Stimulated activated CD4-positive, alpha-beta T cell treated with anti-CD3 and anti-CD28 coated beads, Interleukin-4, amount 100 ng/mL, for 48 hours (primary cell): Measurements from ENCODE around the gene ADAMTS15.
A peak's percentile ranks its signal among the peaks of the same experiment; 100 is the strongest.

ENCODE experiments used
- DNase-seq, 2 donors: peaks; one replicate each; pipeline ENCODE4 v3.0.0-alpha.2; 2020; ENCODE audit warnings: low read depth in 2 of 2

ADAMTS15 gene

GRCh38 chr11:130416906-130417305, 31.5 kb upstream of the ADAMTS15 start:
- DNase-seq, result no peak

DNA sequence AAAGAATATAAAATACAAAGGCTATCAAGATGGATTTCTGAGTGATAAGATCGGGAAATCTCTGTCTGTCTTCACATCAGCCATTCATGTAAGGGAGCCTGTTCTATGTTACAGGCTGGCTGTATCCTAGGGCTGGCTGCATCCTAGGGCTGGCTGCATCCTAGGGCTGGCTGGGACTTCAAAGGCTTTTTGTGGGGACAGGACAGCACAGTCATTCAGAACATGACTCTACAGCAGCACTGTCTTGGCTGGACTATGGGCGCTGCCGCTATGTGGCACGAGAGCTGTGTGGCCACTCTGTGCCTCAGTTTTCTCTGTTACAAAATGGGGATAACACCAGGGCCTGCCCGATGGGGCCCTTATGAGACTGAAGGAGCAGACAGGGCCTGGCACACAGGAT, 30.2 kb upstream of the ADAMTS15 start:
- DNase-seq, result no peak

DNA sequence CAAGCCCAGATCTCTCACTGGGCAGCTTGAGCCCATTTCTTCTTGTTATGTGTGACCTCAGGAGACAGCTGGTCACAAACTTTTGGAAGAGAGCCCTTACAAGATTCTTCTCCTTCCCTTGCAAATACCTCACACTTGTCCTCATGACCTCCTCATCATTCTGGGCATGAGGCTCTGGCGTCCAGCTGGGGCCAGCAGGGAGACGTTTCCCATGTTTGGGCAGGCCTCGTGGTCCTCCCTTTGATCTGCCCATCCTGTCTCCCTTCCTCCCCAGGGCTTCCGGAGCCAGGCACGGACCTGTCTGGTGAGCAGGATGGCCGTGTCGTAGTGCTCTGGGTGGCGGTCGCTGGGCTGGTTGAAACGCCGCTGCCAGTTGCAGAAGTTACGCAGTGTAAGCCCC, 29.7 kb upstream of the ADAMTS15 start:
- DNase-seq, result no peak

GRCh38 chr11:130420478-130421198, 27.8 kb upstream of the ADAMTS15 start:
- no peak for DNase-seq

DNA sequence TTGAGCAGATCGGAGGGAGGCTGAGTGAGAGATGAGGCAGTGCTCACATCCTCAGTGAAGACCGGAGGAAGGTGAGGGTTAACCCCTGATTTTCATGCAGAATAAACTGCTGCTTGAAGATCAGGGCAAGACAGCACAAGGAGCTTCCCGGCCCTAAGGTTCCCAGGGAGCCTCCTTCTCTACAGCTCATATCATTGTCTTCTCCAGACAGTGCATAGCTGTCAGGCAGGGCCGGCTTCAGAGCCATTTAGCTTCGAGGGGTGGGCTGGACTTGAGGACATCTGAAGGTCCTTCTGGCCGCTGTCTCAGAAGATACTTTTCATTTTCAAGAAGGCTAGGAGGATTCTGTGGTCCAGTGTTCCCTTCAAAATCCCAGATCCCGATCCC, 27.3 kb upstream of the ADAMTS15 start:
- no peak for DNase-seq

- DNase-seq, result no peak
Measured at GRCh38 chr11:130421697-130422096, 26.7 kb upstream of the ADAMTS15 start.

GRCh38 chr11:130422251-130422995, 26.0 kb upstream of the ADAMTS15 start:
- DNase-seq, result no peak

DNA sequence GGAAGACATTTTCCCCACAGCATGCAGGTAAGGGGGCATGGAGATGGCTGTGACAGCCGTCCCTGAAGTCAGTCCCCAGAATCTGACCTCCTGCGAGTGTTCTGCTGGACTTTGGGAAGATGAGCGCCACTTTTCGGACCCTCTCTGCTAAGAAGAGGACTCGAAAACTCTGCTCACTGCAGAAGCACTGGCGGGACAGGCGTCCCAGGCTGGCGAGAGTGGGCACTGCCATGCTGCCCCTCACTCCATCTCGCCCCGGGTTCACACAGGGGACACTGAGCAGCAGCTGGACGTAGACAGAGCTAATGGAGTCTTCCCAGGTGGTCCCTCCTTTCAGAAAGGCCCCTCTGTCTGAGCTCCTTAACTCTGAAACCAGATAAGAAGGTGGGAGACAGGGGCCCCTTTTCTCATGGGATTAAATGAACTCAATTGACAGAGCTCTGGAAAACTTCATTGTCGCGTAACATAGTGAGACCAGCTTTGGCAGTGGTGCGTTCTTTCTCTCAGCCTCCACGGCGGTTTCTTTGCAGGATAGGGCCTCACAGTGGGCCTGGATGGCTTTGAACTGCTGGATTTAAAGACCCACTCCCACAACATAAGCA, 24.8 kb upstream of the ADAMTS15 start:
- no peak for DNase-seq

DNA sequence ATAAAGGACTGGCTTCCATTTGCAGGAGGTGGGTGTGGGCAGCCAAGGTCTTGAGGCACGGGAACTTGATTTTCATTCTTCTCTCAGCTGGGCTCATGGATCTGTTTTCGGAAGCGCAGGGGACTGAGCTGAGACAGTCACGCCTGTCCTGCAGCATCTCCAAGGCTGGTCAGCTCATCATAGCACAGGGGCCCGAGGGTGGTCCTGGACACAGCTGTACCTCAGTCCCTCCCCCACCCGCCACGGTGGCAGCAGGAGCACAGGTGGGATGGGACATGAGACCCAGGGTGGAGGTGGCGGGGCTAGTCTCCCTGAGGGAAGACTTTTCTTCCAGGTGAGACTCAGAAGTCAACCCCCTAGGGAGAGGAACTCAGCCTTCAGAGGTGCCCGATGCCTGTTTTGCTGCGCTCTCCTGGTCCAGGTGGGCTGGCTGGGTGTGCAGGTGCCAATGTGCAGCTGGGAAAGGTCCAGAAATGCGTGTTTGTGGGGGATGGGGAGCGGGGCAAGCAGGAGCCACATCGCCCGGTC, 23.8 kb upstream of the ADAMTS15 start:
- no peak for DNase-seq

- DNase-seq, result no peak
Measured at GRCh38 chr11:130425156-130425555, 23.3 kb upstream of the ADAMTS15 start.

GRCh38 chr11:130426223-130426836, 22.1 kb upstream of the ADAMTS15 start:
- DNase-seq, result no peak

DNA sequence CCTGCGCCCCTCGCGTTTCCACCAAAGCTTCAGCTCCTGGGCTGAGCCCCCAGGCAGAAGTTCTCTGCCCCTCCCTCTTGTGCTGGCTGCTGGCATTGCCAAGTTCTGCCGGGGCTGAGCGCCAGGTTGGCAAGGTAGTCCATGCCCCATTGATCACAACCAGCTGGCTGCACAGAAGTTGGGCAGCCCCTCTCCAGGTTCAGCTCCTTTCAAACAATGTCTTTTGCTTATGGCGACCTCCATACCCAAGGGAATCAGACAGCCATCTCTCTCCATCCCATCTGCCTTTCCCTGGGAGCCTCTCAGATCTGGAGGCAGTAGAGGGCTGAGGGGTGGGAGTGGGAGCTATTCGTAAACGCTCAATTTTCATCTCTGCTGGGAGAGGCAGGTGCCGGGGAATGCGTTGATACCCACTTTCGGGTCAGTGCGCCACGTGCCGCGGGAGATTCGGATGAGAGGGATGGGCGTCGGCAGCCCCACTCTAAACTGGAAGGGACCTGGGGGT, 21.6 kb upstream of the ADAMTS15 start:
- no peak for DNase-seq

DNA sequence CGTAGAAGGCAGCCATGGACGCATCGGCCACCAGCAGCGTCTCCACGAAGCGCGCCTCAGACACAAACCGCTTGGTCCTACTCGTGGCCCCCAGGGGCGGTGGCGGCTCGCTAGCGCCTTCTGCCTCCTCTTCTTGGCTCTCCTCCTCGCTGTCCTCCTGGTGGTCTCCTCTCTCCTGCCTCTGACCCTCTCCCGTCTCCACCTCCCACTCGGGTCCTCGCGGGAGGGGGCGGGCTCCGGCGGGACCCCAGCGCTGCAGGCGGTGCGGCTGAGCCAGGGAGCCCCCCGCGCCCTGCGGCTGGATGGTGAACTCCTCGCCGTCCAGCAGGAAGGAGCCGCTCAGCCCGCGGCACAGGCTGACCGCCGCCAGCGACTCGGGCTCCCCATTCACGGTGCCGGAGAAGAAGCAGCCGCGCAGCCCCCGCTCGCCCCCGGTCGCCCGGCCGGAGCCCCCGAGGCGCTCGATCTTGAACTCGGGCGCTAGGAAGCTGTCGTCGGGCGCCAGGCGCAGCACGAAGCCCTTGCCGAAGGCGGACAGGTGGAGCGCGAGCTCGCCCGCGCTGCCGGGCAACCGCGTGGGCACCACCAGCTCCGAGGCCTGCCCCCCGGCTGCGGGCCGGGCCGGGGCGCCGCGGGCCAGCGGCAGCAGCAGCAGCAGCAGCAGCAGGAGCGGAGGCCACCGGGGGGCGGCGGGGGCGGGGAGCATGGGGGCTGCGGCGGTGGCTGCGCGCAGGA, 20.7 kb upstream of the ADAMTS15 start:
- DNase-seq, result no peak

DNA sequence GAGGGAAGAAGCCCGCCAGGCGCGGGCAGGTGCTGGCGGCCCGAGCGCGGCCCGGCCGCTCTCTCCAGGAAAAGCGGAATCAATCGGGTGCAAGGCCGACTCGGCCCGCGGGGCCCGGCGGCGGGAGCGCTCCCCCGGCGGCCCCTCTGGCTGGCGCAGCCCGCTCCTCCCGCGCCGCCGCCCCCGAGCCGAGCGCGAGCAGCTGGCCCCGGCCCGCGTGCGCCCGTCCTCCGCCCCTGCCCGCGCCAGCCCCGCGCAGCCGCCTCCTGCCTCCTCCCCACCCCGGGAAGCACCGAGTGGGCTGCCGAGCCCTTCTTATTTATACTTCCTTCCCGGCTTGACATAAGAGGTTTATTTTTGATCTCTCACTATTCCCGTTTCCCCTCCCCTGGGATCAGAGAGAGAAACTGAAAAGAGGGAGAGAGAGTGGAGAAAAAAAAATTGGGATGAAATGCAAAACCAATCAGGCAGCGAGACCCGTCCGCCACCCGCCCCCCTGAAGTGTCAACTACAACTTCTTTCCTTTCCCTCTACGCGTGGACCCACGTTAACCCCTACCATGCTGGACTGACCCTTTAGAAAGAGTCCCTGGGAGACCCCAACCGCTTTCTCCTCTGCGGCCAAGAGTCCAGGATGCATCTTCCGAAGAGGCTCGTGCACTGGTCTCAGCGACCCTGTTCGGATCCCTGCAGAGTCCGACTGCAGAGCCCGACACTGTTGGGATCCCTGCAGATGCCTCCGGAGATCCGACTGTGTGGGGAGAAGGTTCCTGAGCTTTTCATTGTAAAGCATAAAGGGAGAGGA, 19.9 kb upstream of the ADAMTS15 start, which contains the start of gene ADAMTS8:
Gene ADAMTS8 (minus strand): TSS at position 294 of the 804 bp plus-strand sequence. CDS start 323 bp downstream, outside the sequence.
- no peak for DNase-seq

DNA sequence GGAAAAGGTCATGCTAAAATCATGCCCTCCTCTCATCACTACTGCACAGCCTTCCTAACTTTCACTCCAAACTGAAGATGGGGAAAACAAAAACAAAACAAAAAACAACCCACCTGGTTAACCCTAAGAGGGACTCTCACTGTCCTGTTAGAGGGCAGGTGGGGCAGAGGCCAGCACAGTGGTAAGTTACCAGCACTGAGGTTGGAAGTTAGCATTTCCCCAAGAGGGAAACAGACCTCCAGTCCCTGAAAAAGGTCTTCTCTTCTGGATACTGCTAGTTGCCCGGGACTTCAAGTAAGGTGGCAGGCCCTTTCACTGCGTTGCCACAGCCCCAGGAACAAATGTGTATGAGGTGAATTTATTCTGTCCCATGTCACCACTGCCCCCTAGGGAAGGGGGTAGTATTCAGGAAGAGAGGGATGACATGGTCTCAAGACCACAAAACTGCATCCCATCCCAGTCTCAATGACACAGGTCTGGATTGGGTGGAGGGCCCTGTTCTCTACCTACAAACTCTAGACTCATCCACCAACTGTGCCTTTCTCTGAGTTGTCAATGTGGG, 19.2 kb upstream of the ADAMTS15 start:
- DNase-seq, result no peak

- no peak for DNase-seq
Measured at GRCh38 chr11:130429983-130430382, 18.5 kb upstream of the ADAMTS15 start.

DNA sequence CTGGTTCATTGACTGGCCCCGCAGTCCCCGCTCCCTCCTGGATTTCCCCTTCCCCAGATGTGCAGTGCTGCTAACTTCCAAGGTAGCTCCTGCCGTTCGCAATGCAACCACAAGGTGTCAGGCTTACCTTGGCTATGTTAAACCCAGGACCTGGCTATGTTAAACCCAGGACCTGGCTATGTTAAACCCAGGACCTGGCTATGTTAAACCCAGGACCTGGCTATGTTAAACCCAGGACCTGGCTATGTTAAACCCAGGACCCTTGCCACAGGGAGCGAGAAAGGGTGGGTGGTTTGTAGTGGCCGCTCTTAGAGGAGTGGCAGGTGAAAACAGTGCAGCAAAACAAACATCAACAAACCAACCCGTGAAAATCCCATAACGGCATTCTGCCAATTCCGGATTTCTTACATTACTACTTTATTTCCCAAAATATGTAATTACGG, 17.1 kb upstream of the ADAMTS15 start:
- DNase-seq, result peak; percentile 65 to 68

- DNase-seq, result no peak
Measured at GRCh38 chr11:130431801-130432200, 16.6 kb upstream of the ADAMTS15 start.

- DNase-seq, result no peak
Measured at GRCh38 chr11:130433357-130433756, 15.1 kb upstream of the ADAMTS15 start.
